IMR-90 (cell line): Measurements from ENCODE around the gene TYSND1. TPM values are rescaled to one million over a fixed set of nuclear protein-coding genes. Genes with fewer than 3 reads are reported as not detected.

Experiments
- ATAC-seq: fragments of 200-7000 bp; cut with Tn5 transposase; 2 replicates; pipeline ENCODE4 v1.9.1; 2020; ENCODE audit warnings: low read depth, mild to moderate bottlenecking, moderate library complexity
- BruUV-seq: library from RNA; stranded (reverse); fragments of 400-500 nt; replicated peaks from 2 replicates; lab custom pipeline; 2021; lab: Mats Ljungman, UMichigan
- CTCF ChIA-PET: fragments of 300-600 bp; formaldehyde crosslinking; extraction: SDS; loops from one replicate; lab custom pipeline; 2021; ENCODE audit warnings: antibody characterized with exemption; lab: Yijun Ruan, JAX
- POLR2A ChIA-PET: fragments of 300-600 bp; sonication (Branson Sonifier 250); formaldehyde crosslinking; loops from one replicate; lab custom pipeline; 2022; ENCODE audit warnings: antibody characterized with exemption; ENCODE audit not compliant: unreplicated experiment; lab: Charles Lee
- DNase-seq: peaks from one replicate; pipeline ENCODE4 v3.0.0; 2013
- H2AFZ ChIP-seq: replicated peaks from 2 replicates; pipeline ENCODE3; 2013; ENCODE audit warnings: low read length, mild to moderate bottlenecking; ENCODE audit not compliant: poor library complexity
- H2AK5ac ChIP-seq: 2 replicates; pipeline ENCODE4 v1.6.1; 2013; ENCODE audit warnings: low read depth, low read length, inconsistent platforms
- H2AK9ac ChIP-seq: replicated peaks from 2 replicates; pipeline ENCODE3; 2013; ENCODE audit warnings: mild to moderate bottlenecking, low read depth, low read length, moderate library complexity; ENCODE audit not compliant: poor library complexity
- H2BK120ac ChIP-seq: 2 replicates; pipeline ENCODE4 v1.6.1; 2013; ENCODE audit warnings: low read depth, low read length, inconsistent platforms
- H2BK15ac ChIP-seq: 3 replicates; pipeline ENCODE4 v1.6.1; 2013; ENCODE audit warnings: low read depth, low read length, inconsistent platforms
- H2BK20ac ChIP-seq: 2 replicates; pipeline ENCODE4 v1.6.1; 2013; ENCODE audit warnings: low read depth, mild to moderate bottlenecking, inconsistent platforms, low read length, moderate library complexity
- H2BK5ac ChIP-seq: 2 replicates; pipeline ENCODE4 v1.6.1; 2013; ENCODE audit warnings: mild to moderate bottlenecking, low read depth, low read length, inconsistent platforms; ENCODE audit not compliant: poor library complexity, severe bottlenecking
- H3K14ac ChIP-seq: replicated peaks from 2 replicates; pipeline ENCODE4 v1.6.1; 2013; ENCODE audit warnings: low read depth, low read length, inconsistent platforms
- H3K18ac ChIP-seq: 2 replicates; pipeline ENCODE4 v1.6.1; 2013; ENCODE audit warnings: low read depth, low read length, control low read depth
- H3K23ac ChIP-seq: 2 replicates; pipeline ENCODE4 v1.6.1; 2013; ENCODE audit warnings: low read depth, low read length, inconsistent platforms
- H3K27ac ChIP-seq: 2 replicates; pipeline ENCODE4 v1.5.1; 2013; ENCODE audit warnings: mild to moderate bottlenecking, control low read depth, low read length; ENCODE audit not compliant: insufficient read depth
- H3K27me3 ChIP-seq: 2 replicates; pipeline ENCODE4 v1.6.1; 2013; ENCODE audit warnings: low read length; ENCODE audit not compliant: control insufficient read depth, insufficient read depth
- H3K36me3 ChIP-seq: 2 replicates; pipeline ENCODE4 v1.6.1; 2013; ENCODE audit warnings: low read length, mixed read lengths; ENCODE audit not compliant: control insufficient read depth, insufficient read depth
- H3K4ac ChIP-seq: 2 replicates; pipeline ENCODE4 v1.6.1; 2013; ENCODE audit warnings: low read depth, low read length, inconsistent platforms
- H3K4me1 ChIP-seq: 2 replicates; pipeline ENCODE4 v1.6.1; 2013; ENCODE audit warnings: low read length, mixed read lengths; ENCODE audit not compliant: control insufficient read depth, insufficient read depth
- H3K4me2 ChIP-seq: 2 replicates; pipeline ENCODE4 v1.6.1; 2013; ENCODE audit warnings: low read depth, mild to moderate bottlenecking, control low read depth, low read length, moderate library complexity
- H3K4me3 ChIP-seq: 2 replicates; pipeline ENCODE4 v1.5.1; 2013; ENCODE audit warnings: low read depth, mild to moderate bottlenecking, control low read depth, low read length, moderate library complexity; ENCODE audit not compliant: insufficient read depth
- H3K56ac ChIP-seq: 2 replicates; pipeline ENCODE4 v1.6.1; 2013; ENCODE audit warnings: low read length, inconsistent platforms; ENCODE audit not compliant: insufficient read depth; ENCODE audit errors: extremely low read depth
- H3K79me1 ChIP-seq, 2 experiments: 2 replicates each; pipeline ENCODE4 v1.6.1; 2013; ENCODE audit warnings: low read length in 2 of 2, inconsistent platforms in 1 of 2, low read depth in 1 of 2
- H3K9ac ChIP-seq: 2 replicates; pipeline ENCODE4 v1.6.1; 2013; ENCODE audit warnings: low read depth, low read length, control low read depth
- H3K9me1 ChIP-seq: 2 replicates; pipeline ENCODE4 v1.6.1; 2013; ENCODE audit warnings: low read length, inconsistent platforms; ENCODE audit not compliant: insufficient read depth
- H3K9me3 ChIP-seq: 2 replicates; pipeline ENCODE4 v1.6.1; 2013; ENCODE audit warnings: low read length; ENCODE audit not compliant: control insufficient read depth, insufficient read depth
- H4K20me1 ChIP-seq: 2 replicates; pipeline ENCODE4 v1.6.1; 2013; ENCODE audit warnings: low read length, inconsistent platforms; ENCODE audit not compliant: insufficient read depth
- H4K5ac ChIP-seq: 2 replicates; pipeline ENCODE4 v1.6.1; 2013; ENCODE audit warnings: mild to moderate bottlenecking, low read depth, low read length, control low read depth
- H4K8ac ChIP-seq, 2 experiments: 2 replicates each; pipeline ENCODE4 v1.6.1; 2013; ENCODE audit warnings: low read depth in 2 of 2, low read length in 2 of 2, control low read depth in 1 of 2, inconsistent platforms in 1 of 2
- H4K91ac ChIP-seq: 2 replicates; pipeline ENCODE4 v1.6.1; 2013; ENCODE audit warnings: low read depth, low read length, inconsistent platforms; ENCODE audit not compliant: insufficient read depth
- CEBPB ChIP-seq: IDR thresholded peaks from 2 replicates; pipeline ENCODE4 v1.6.1; 2012; ENCODE audit warnings: low read depth, low read length, improper control_type of control experiment
- ELK1 ChIP-seq: fragments of 150-350 bp; IDR thresholded peaks from 2 replicates; pipeline ENCODE4 v1.6.1; 2016; ENCODE audit warnings: low read depth, mild to moderate bottlenecking, low read length, moderate library complexity, borderline replicate concordance
- FOS ChIP-seq: fragments of 150-350 bp; IDR thresholded peaks from 2 replicates; pipeline ENCODE4 v1.6.1; 2016; ENCODE audit warnings: low read depth, low read length
- MAFK ChIP-seq: IDR thresholded peaks from 2 replicates; pipeline ENCODE4 v1.6.1; 2012; ENCODE audit warnings: low read depth, low read length, improper control_type of control experiment
- MAZ ChIP-seq: IDR thresholded peaks from 2 replicates; pipeline ENCODE4 v1.6.1; 2012; ENCODE audit warnings: low read depth, mild to moderate bottlenecking, low read length, improper control_type of control experiment, moderate library complexity, borderline replicate concordance
- NFE2L2 ChIP-seq: fragments of 150-350 bp; IDR thresholded peaks from 2 replicates; pipeline ENCODE4 v1.6.1; 2016; ENCODE audit warnings: low read depth, mild to moderate bottlenecking, low read length
- RAD21 ChIP-seq: IDR thresholded peaks from 2 replicates; pipeline ENCODE4 v1.6.1; 2012; ENCODE audit warnings: low read length, improper control_type of control experiment
- WGBS, 2 experiments: methylation state at CpG; one replicate each; pipeline versions ENCODE4 v1.1.5 to v1.1.7; 2013; ENCODE audit warnings: missing lambda C conversion rate in 2 of 2; ENCODE audit not compliant: insufficient read length in 1 of 2; ENCODE audit errors: extremely low coverage in 2 of 2; 5-methylcytosine and 5-hydroxymethylcytosine counted together
- dilution Hi-C: fragments of 300-500 bp; cut with HindIII; formaldehyde crosslinking; loops from one replicate; pipeline ENCODE4 v1.14.3; 2018; ENCODE audit warnings: low sequenced_read_pairs; ENCODE audit not compliant: unreplicated experiment
- in situ Hi-C: fragments of 300-500 bp; cut with MboI; formaldehyde crosslinking; loops from 3 replicates; pipeline ENCODE4 v1.14.3; 2019; ENCODE audit warnings: low sequenced_read_pairs, inconsistent platforms, mixed read lengths
- intact Hi-C: fragments of 100-400 bp; cut with micrococcal nuclease; formaldehyde crosslinking; loops from 2 replicates; pipeline ENCODE4 v1.10.0; 2022
- polyA plus RNA-seq, 3 experiments: library from polyadenylated mRNA; depleted of rRNA; stranded (reverse); fragments of >200 nt; gene quantifications; 2 replicates each; pipeline ENCODE4 v1.2.3, GENCODE V29; 2012; ENCODE audit warnings: low replicate concordance in 1 of 3
- total RNA-seq: library from RNA; depleted of rRNA; stranded (reverse); fragments of >200 nt; gene quantifications from 2 replicates; pipeline ENCODE4 v1.2.3, GENCODE V29; 2012

The TYSND1 gene
- total and polyA plus RNA-seq, 2 of the 4 experiments (the other 2 are of a cell fraction), result 2.9 to 4.1 TPM

GRCh38 chr10:70148516-70148915, 2.0 kb upstream of the TYSND1 start:
- Histone ChIP-seq H4K91ac (no peak overlapping the region), H3K4ac (no peak overlapping the region), H4K8ac (no peak overlapping the region), H3K9ac (no peak overlapping the region), H2BK20ac (no peak overlapping the region), H2AK5ac (no peak overlapping the region), H3K56ac (no peak overlapping the region), H2AK9ac (no peak overlapping the region), H3K9me3 (no peaks in the 10 kb centered on the region), H3K27ac (no peak overlapping the region), H3K14ac (no peak overlapping the region), H3K4me3 (no peak overlapping the region), H3K4me1 (peaks cover 11% of the 10 kb centered on the region), H4K20me1 (peaks cover 51% of the 10 kb centered on the region), H3K9me1 (peaks cover 13% of the 10 kb centered on the region; the same call in 1 of the 2 replicates), H2BK120ac (no peak overlapping the region), H2AFZ (no peak overlapping the region), H3K4me2 (no peak overlapping the region), H3K23ac (no peak overlapping the region), H3K18ac (no peak overlapping the region), H2BK15ac (no peak overlapping the region), H3K27me3 (no peaks in the 10 kb centered on the region), H3K79me1 (peaks cover 28 to 53% of the 10 kb centered on the region in 2 experiments), H2BK5ac (no peak overlapping the region), H3K36me3 (peaks cover 29% of the 10 kb centered on the region), H4K5ac (no peak overlapping the region)
- no peak for DNase-seq
- no TSS peak for BruUV-seq
- WGBS, 2 experiments, result no CpG with 5 or more reads among the region's 5 CpGs
- CTCF ChIA-PET, result no interaction called here
- dilution Hi-C loops (no loop called here), intact Hi-C loops (loop anchor here (10.0 kb wide), 2 partner anchors 174 to 344 kb away; partner anchors contain the start of gene COL13A1), in situ Hi-C loops (no loop called here)
- POLR2A ChIA-PET, result no interaction called here
- TF ChIP-seq CEBPB (no peak), MAFK (no peak), FOS (no peak), MAZ (no peak), ELK1 (no peak), NFE2L2 (no peak), RAD21 (no peak)
- no peak for ATAC-seq
